GM12892 (cell line): ENCODE measurements around the gene NEK10.

Source experiments
- POLR2A ChIP-seq: IDR thresholded peaks from 2 replicates; pipeline ENCODE4 v1.6.1; 2011; ENCODE audit warnings: low read depth, low read length, control low read depth
- TAF1 ChIP-seq: IDR thresholded peaks from 2 replicates; pipeline ENCODE4 v1.6.1; 2011; ENCODE audit warnings: low read depth, mild to moderate bottlenecking, control low read depth, low read length, borderline replicate concordance

- TF ChIP-seq TAF1 = no peak
- no peak for TF ChIP-seq POLR2A
Observed at GRCh38 chr3:27326629-27327545, 42.3 kb downstream of the NEK10 start.
